Vagina (tissue), 2 donors: Measurements from ENCODE around the gene BCL2L13. TPM values are rescaled to one million over a fixed set of nuclear protein-coding genes. Genes with fewer than 3 reads are reported as not detected.
"Not testable (repeated sequence)": the region's sequence is repeated elsewhere in the genome, so short reads cannot be mapped to it uniquely, and the experiment has no call there.

Experiments used
- DNase-seq, 2 donors: peaks; one replicate each; pipeline ENCODE4 v3.0.0-alpha.2; 2017; ENCODE audit errors: extremely low spot score in 2 of 2
- H3K27ac ChIP-seq: fragments of 200-600 bp; sonication (generic); one replicate; pipeline ENCODE4 v1.5.1; 2019
- H3K27me3 ChIP-seq: fragments of 200-600 bp; sonication (generic); one replicate; pipeline ENCODE4 v1.5.1; 2019
- H3K36me3 ChIP-seq, 2 donors: fragments of 200-600 bp; sonication (generic); one replicate each; pipeline ENCODE4 v1.5.1; 2017 to 2019
- H3K4me1 ChIP-seq: fragments of 200-600 bp; sonication (generic); one replicate; pipeline ENCODE4 v1.5.1; 2019
- H3K4me3 ChIP-seq, 2 donors: fragments of 200-600 bp; sonication (generic); 1 replicate in 1 of 2; 2 replicates in 1 of 2; pipeline ENCODE4 v1.5.1; 2016 to 2019
- H3K9me3 ChIP-seq: fragments of 200-600 bp; sonication (generic); one replicate; pipeline ENCODE4 v1.5.1; 2019
- POLR2A ChIP-seq, 2 donors: fragments of 450-650 bp; IDR thresholded peaks; one replicate each; pipeline ENCODE4 v1.6.1; 2017; ENCODE audit warnings: antibody characterized with exemption in 2 of 2, mild to moderate bottlenecking in 2 of 2, moderate library complexity in 2 of 2
- POLR2AphosphoS5 ChIP-seq, 2 donors: sonication (generic); formaldehyde crosslinking; IDR thresholded peaks; one replicate each; pipeline ENCODE4 v1.9.0; 2017; ENCODE audit warnings: antibody characterized with exemption in 2 of 2, mild to moderate bottlenecking in 2 of 2, low read depth in 1 of 2; ENCODE audit not compliant: insufficient read depth in 1 of 2
- intact Hi-C: fragments of 100-400 bp; cut with DNase I; formaldehyde crosslinking; loops from one replicate; pipeline ENCODE4 v1.15.1; 2023
- total RNA-seq: library from RNA; depleted of rRNA; stranded (reverse); fragments of >200 nt; gene quantifications from one replicate; pipeline ENCODE4 v1.2.3, GENCODE V29; 2016
- TF ChIP-seq, protein P1 (sequence below), 3 experiments: fragments of 450-650 bp in 2 of 3; fragments of 200-600 bp in 1 of 3; sonication (generic) in 1 of 3; IDR thresholded peaks; one replicate each; pipeline ENCODE4 v1.5.1; 2017 to 2019; ENCODE audit warnings: antibody characterized with exemption in 3 of 3, mild to moderate bottlenecking in 2 of 3, moderate library complexity in 2 of 3

BCL2L13 gene
- total RNA-seq, 1 donor from 2014 or later: 41.3 TPM

DNA sequence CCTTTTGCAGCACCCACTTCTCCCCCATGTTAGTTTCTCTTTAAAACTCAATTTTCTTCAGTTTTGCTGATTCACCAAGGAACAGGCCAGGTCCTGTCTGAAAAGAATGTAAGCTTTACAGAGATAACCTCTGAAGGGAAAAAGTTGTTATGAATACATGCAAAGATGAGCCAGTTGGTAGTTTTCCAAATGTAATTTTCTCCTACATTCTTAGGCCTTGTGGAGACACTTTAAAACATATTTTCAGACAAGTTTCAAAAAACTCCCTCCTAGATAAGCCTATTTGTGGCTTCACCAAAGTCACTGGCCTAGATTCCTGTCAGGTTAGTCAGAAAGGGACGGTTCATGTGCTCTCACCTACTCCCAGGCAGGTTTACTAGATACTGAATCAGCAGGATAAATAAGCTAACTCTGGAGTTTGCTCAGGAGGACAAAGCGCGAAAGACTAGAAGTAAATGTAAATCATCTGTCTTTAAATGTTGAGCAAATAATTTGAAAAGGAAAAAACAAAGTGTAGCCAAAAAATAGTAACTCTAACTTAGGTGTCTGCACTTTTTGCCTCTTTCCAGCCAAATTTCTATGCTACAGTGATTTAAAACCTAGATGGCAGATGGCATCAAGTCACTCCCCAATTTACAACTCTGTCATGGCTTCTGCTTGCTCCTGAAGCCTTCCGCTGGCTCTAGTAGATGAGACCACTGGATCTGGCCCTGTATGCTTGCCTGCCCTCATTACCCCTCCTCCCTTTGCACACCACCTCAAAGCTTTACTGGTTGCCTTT lies 5.2 kb upstream of the BCL2L13 start:
- no peak for DNase-seq
- intact Hi-C loops: no loop called here
- peak in 1 of 2 donors; percentile 90 for TF ChIP-seq POLR2AphosphoS5 (IDR thresholded peaks at IDR 0.05; ENCODE audit: insufficient read depth in 1 of 2, low read depth in 1 of 2)
- TF ChIP-seq, protein P1, sequence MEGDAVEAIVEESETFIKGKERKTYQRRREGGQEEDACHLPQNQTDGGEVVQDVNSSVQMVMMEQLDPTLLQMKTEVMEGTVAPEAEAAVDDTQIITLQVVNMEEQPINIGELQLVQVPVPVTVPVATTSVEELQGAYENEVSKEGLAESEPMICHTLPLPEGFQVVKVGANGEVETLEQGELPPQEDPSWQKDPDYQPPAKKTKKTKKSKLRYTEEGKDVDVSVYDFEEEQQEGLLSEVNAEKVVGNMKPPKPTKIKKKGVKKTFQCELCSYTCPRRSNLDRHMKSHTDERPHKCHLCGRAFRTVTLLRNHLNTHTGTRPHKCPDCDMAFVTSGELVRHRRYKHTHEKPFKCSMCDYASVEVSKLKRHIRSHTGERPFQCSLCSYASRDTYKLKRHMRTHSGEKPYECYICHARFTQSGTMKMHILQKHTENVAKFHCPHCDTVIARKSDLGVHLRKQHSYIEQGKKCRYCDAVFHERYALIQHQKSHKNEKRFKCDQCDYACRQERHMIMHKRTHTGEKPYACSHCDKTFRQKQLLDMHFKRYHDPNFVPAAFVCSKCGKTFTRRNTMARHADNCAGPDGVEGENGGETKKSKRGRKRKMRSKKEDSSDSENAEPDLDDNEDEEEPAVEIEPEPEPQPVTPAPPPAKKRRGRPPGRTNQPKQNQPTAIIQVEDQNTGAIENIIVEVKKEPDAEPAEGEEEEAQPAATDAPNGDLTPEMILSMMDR (IDR thresholded peaks at IDR 0.05): no peak
- no peak for TF ChIP-seq POLR2A (IDR thresholded peaks at IDR 0.05)
- H3K4me1 ChIP-seq: peaks cover 23% of the 10 kb centered on the region
- H3K27me3 ChIP-seq: no peaks in the 10 kb centered on the region
- no peaks in the 10 kb centered on the region for H3K9me3 ChIP-seq
- H3K36me3 ChIP-seq: no peaks in the 10 kb centered on the region
- peak overlapping the region; percentile 61 for H3K27ac ChIP-seq
- no peak overlapping the region for H3K4me3 ChIP-seq

DNA sequence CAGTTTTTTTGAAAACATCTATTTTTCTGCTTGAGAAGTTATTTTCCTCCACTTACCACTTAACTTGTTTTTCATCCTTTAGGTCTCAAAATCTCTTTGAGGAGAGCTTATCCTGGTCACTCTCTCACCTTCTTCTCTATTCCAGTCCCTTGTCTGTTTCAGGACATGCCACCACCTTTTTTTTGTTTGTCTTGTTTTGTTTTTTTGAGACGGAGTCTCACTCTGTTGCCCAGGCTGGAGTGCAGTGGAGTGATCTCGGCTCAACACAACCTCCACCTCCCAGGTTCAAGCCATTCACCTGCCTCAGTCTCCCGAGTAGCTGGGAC lies 4.6 kb upstream of the BCL2L13 start:
- H3K4me3 ChIP-seq: no peak overlapping the region
- DNase-seq: no peak
- H3K9me3 ChIP-seq: no peaks in the 10 kb centered on the region
- TF ChIP-seq POLR2A (IDR thresholded peaks at IDR 0.05) (no peak), POLR2AphosphoS5 (IDR thresholded peaks at IDR 0.05; ENCODE audit: insufficient read depth in 1 of 2, low read depth in 1 of 2) (no peak)
- TF ChIP-seq, protein P1 (IDR thresholded peaks at IDR 0.05): no peak
- peak overlapping the region; percentile 61 for H3K27ac ChIP-seq
- H3K27me3 ChIP-seq: no peaks in the 10 kb centered on the region
- no peaks in the 10 kb centered on the region for H3K36me3 ChIP-seq
- intact Hi-C loops: no loop called here
- H3K4me1 ChIP-seq: peaks cover 23% of the 10 kb centered on the region

DNA sequence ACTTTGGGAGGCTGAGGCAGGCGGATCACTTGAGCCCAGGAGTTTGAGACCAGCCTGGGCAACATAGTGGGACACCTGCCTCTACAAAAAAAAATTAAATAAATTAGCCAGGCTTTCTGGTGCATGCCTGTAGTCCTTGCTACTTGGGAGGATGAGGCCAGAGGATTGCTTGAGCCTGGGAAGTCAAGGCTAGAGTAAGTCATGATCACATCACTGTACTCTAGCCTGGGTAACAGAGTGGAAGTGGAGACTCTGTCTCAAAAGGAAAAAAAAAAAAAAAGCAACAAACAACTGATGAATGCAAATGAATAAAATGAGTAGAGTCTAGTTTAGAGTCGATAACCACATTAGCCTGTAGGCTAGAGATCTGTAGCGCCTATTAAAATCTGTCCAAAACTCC lies 3.9 kb upstream of the BCL2L13 start:
- Histone ChIP-seq H3K4me3 (no peak overlapping the region), H3K36me3 (no peaks in the 10 kb centered on the region), H3K9me3 (no peaks in the 10 kb centered on the region), H3K27ac (no peak overlapping the region), H3K27me3 (no peaks in the 10 kb centered on the region), H3K4me1 (peaks cover 25% of the 10 kb centered on the region)
- intact Hi-C loops: no loop called here
- DNase-seq: no peak
- TF ChIP-seq POLR2A (IDR thresholded peaks at IDR 0.05): no peak
- TF ChIP-seq, protein P1 (IDR thresholded peaks at IDR 0.05): no peak
- no peak for TF ChIP-seq POLR2AphosphoS5 (IDR thresholded peaks at IDR 0.05; ENCODE audit: insufficient read depth in 1 of 2, low read depth in 1 of 2)

DNA sequence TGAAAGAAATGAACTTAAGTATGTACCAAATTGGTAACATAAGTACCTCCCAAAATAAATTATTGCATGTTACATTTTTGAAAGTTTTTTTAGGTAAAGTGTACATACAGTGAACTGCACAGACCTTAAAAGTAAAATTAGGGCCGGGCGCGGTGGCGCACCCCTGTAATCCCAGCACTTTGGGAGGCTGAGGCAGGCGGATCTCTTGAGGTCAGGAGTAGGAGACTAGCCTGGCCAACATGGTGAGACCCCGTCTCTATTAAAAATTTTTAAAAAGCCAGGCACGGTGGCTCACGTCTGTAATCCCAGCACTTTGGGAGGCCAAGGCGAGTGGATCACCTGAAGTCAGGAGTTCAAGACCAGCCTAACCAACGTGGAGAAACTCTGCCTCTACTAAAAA lies 1.7 kb upstream of the BCL2L13 start:
- intact Hi-C loops, H3K9me3 ChIP-seq, H3K4me3 ChIP-seq, DNase-seq, H3K27ac ChIP-seq, H3K27me3 ChIP-seq, H3K36me3 ChIP-seq: not testable (repeated sequence)
- H3K4me1 ChIP-seq: peaks cover 36% of the 10 kb centered on the region

DNA sequence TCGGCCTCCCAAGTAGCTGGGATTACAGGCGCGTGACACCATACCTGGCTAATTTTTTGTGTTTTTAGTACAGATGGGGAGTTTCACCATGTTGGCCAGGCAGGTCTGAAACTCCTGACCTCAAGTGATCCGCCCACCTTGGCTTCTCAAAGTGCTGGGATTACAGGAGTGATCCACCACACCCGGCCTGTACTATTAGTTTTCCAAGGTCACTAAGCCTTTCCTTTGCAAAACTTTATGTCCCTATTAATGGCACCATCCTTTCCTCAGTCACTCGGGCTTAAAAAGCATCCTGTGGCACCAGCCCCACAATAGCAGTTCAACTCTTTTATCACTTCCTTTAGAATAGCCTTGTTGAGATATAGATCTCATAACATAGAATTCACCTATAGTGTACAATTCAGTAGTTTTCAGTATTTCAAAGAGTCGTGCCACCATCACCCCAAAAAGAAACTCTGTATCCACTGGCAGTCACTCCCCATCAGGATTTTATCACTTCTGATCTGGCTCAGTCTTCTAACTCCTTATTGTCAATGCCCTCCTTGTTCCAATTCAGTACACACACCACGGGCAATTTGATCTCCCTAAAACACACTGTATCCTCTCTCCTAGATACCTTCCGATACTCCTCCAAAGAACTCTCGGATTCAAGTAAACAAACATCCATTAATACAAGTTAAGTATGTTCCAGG lies 921 bp upstream of the BCL2L13 start:
- Histone ChIP-seq H3K27ac (peak overlapping the region; percentile 99), H3K4me3 (peak overlapping the region; percentile 52 to 99), H3K27me3 (no peaks in the 10 kb centered on the region), H3K36me3 (no peaks in the 10 kb centered on the region), H3K9me3 (no peaks in the 10 kb centered on the region), H3K4me1 (peaks cover 36% of the 10 kb centered on the region)
- intact Hi-C loops: no loop called here
- no peak for DNase-seq
- TF ChIP-seq POLR2A (IDR thresholded peaks at IDR 0.05): no peak
- TF ChIP-seq POLR2AphosphoS5 (IDR thresholded peaks at IDR 0.05; ENCODE audit: insufficient read depth in 1 of 2, low read depth in 1 of 2): no peak
- TF ChIP-seq, protein P1 (IDR thresholded peaks at IDR 0.05): no peak
